ENCODE results near the gene IGSF8. TPM values are rescaled to one million over a fixed set of nuclear protein-coding genes. Genes with fewer than 3 reads are reported as not detected.
A peak's percentile ranks its signal among the peaks of the same experiment; 100 is the strongest.

The IGSF8 gene
- total and polyA plus RNA-seq, 2 donors (not counting 3 experiments of a cell fraction or from before 2014, with no cell fraction given) = 9.5 to 17.5 TPM

- Histone ChIP-seq H3K9me1 (replicated peaks; ENCODE audit: control insufficient read depth, extremely low read depth, insufficient read depth, low read length) (no peaks in the 10 kb centered on the region), H3K4me1 (ENCODE audit: control insufficient read depth, extremely low read depth, insufficient read depth, low read length) (no peaks in the 10 kb centered on the region), H3K4me2 (ENCODE audit: insufficient read depth, low read length) (no peak overlapping the region), H2AFZ (ENCODE audit: low read depth, low read length) (no peak overlapping the region), H3K36me3 (ENCODE audit: control insufficient read depth in 2 of 2, extremely low read depth in 1 of 2, insufficient read depth in 2 of 2, low read length in 2 of 2) (no peaks in the 10 kb centered on the region), H3K9me3 (replicated peaks; ENCODE audit: control insufficient read depth, insufficient read depth, low read length) (no peaks in the 10 kb centered on the region), H3K27ac (ENCODE audit: insufficient read depth, low read depth, low read length) (no peak overlapping the region), H3K4me3 (replicated peaks in 1 of 3; ENCODE audit: insufficient read depth in 1 of 3, low read depth in 1 of 3, low read length in 3 of 3) (no peak overlapping the region), H4K20me1 (replicated peaks; ENCODE audit: control insufficient read depth, extremely low read depth, insufficient read depth, low read length) (no peaks in the 10 kb centered on the region), H3K27me3 (ENCODE audit: control insufficient read depth in 2 of 2, insufficient read depth in 2 of 2, low read length in 2 of 2) (peaks cover 35 to 37% of the 10 kb centered on the region in 2 experiments), H3K9ac (replicated peaks; ENCODE audit: extremely low read depth, insufficient read depth, low read length) (no peak overlapping the region), H3K79me2 (ENCODE audit: control insufficient read depth, insufficient read depth, low read length) (no peaks in the 10 kb centered on the region)
- intact Hi-C loops (cut with micrococcal nuclease) = loop anchor here (1.0 kb wide), 1 partner anchor 290 kb away; no protein-coding TSS in a partner anchor
- CTCF ChIA-PET = interaction anchor here (0.6 to 5.2 kb wide), 44 partner anchors 8 to 953 kb away, joined by 3 to 75 read pairs (median 4); partner anchors contain the start of genes CASQ1, IGSF8, IGSF9 and KCNJ10
- FAIRE-seq = peak; percentile 76
- TF ChIP-seq POLR2AphosphoS5 (IDR thresholded peaks at IDR 0.05; ENCODE audit: insufficient read depth, low read depth, low read length) (no peak), MAX (IDR thresholded peaks at IDR 0.05; ENCODE audit: insufficient read depth, insufficient read length) (no peak), CTCF (IDR thresholded peaks at IDR 0.05; ENCODE audit: extremely low read depth in 1 of 2, insufficient read depth in 1 of 2, low read depth in 1 of 2, low read length in 2 of 2) (peak; percentile 82 to 99), GATA2 (IDR thresholded peaks at IDR 0.05; ENCODE audit: insufficient read depth, insufficient read length, low read depth, low read length) (no peak)
- peak; percentile 65 for DNase-seq (ENCODE audit: low read depth, low spot score)
- dilution Hi-C loops (cut with MboI; ENCODE audit: extremely low pct_ligation_motif_present, low sequenced_read_pairs) = no loop called here
- no TSS peak for BruUV-seq (replicated peaks)
- POLR2A ChIA-PET = no interaction called here
These were observed 12.5 kb downstream of the IGSF8 start for GRCh38 chr1:160085686-160086455.
